Uterus (tissue), 4 donors: ENCODE results near the gene POU2AF2. TPM values are rescaled to one million over a fixed set of nuclear protein-coding genes. Genes with fewer than 3 reads are reported as not detected.

Source experiments
- DNase-seq, 2 donors: peaks; one replicate each; pipeline ENCODE4 v3.0.0-alpha.2; 2019 to 2020
- H3K27ac ChIP-seq, 2 donors: fragments of 200-600 bp; sonication (generic); 1 replicate in 1 of 2; 2 replicates in 1 of 2; pipeline ENCODE4 v1.5.1; 2016 to 2018
- H3K27me3 ChIP-seq, 2 donors: fragments of 200-600 bp; sonication (generic); one replicate each; pipeline ENCODE4 v1.5.1; 2018 to 2019; ENCODE audit warnings: control low read depth in 1 of 2
- H3K36me3 ChIP-seq, 2 donors: fragments of 200-600 bp; sonication (generic); one replicate each; pipeline ENCODE4 v1.5.1; 2019; ENCODE audit warnings: control low read depth in 1 of 2
- H3K4me1 ChIP-seq, 2 donors: fragments of 200-600 bp; sonication (generic); one replicate each; pipeline ENCODE4 v1.5.1; 2018 to 2019; ENCODE audit warnings: control low read depth in 1 of 2
- H3K4me3 ChIP-seq, 2 donors: fragments of 200-600 bp; sonication (generic); 1 replicate in 1 of 2; 2 replicates in 1 of 2; pipeline ENCODE4 v1.5.1; 2018 to 2019; ENCODE audit warnings: mild to moderate bottlenecking in 1 of 2
- H3K9me3 ChIP-seq, 2 donors: fragments of 200-600 bp; sonication (generic); one replicate each; pipeline ENCODE4 v1.5.1; 2019; ENCODE audit warnings: control low read depth in 1 of 2
- POLR2A ChIP-seq, 2 donors: fragments of 450-650 bp; IDR thresholded peaks; one replicate each; pipeline ENCODE4 v1.6.1; 2016; ENCODE audit warnings: antibody characterized with exemption in 2 of 2, mild to moderate bottlenecking in 1 of 2, moderate library complexity in 1 of 2
- intact Hi-C: fragments of 100-400 bp; cut with DNase I; formaldehyde crosslinking; loops from one replicate; pipeline ENCODE4 v1.15.1; 2023; ENCODE audit warnings: low total_unique reads
- total RNA-seq, 4 donors: library from RNA; depleted of rRNA in 3 of 4; stranded (reverse); fragments of >200 nt in 3 of 4; gene quantifications; one replicate each; pipeline versions ENCODE4 v1.1.0 to v1.2.4, GENCODE V29; 2014 to 2023
- TF ChIP-seq, protein P1 (sequence below), 4 experiments: fragments of 200-600 bp in 2 of 4; fragments of 450-650 bp in 2 of 4; sonication (generic) in 2 of 4; IDR thresholded peaks; one replicate each; pipeline ENCODE4 v1.5.1; 2016 to 2019; ENCODE audit warnings: antibody characterized with exemption in 4 of 4, mild to moderate bottlenecking in 2 of 4, moderate library complexity in 1 of 4
- donor health status: DM: yes; HTN: yes; CAD: no.

POU2AF2 gene
- total RNA-seq, 4 donors from 2014 or later: not detected

- no peaks in the 10 kb centered on the region for H3K4me1 ChIP-seq
These were observed 56.3 kb downstream of the POU2AF2 start for GRCh38 chr11:111301842-111302118.

GRCh38 chr11:111302298-111302697, 56.8 kb downstream of the POU2AF2 start:
- Histone ChIP-seq H3K4me1 (no peaks in the 10 kb centered on the region), H3K36me3 (no peaks in the 10 kb centered on the region), H3K4me3 (no peak overlapping the region), H3K9me3 (no peaks in the 10 kb centered on the region), H3K27ac (peak overlapping the region; percentile 4 to 8), H3K27me3 (no peaks in the 10 kb centered on the region)
- intact Hi-C loops: no loop called here
- TF ChIP-seq POLR2A (IDR thresholded peaks at IDR 0.05): no peak
- TF ChIP-seq, protein P1, sequence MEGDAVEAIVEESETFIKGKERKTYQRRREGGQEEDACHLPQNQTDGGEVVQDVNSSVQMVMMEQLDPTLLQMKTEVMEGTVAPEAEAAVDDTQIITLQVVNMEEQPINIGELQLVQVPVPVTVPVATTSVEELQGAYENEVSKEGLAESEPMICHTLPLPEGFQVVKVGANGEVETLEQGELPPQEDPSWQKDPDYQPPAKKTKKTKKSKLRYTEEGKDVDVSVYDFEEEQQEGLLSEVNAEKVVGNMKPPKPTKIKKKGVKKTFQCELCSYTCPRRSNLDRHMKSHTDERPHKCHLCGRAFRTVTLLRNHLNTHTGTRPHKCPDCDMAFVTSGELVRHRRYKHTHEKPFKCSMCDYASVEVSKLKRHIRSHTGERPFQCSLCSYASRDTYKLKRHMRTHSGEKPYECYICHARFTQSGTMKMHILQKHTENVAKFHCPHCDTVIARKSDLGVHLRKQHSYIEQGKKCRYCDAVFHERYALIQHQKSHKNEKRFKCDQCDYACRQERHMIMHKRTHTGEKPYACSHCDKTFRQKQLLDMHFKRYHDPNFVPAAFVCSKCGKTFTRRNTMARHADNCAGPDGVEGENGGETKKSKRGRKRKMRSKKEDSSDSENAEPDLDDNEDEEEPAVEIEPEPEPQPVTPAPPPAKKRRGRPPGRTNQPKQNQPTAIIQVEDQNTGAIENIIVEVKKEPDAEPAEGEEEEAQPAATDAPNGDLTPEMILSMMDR (IDR thresholded peaks at IDR 0.05): no peak
- no peak for DNase-seq

More at GRCh38 chr11:111301842-111302118, 56.3 kb downstream of the POU2AF2 start:
- Histone ChIP-seq H3K27ac (no peak overlapping the region), H3K4me3 (no peak overlapping the region), H3K27me3 (no peaks in the 10 kb centered on the region), H3K36me3 (no peaks in the 10 kb centered on the region), H3K9me3 (no peaks in the 10 kb centered on the region)
- TF ChIP-seq POLR2A (IDR thresholded peaks at IDR 0.05): no peak
- TF ChIP-seq, protein P1 (IDR thresholded peaks at IDR 0.05): no peak
- intact Hi-C loops: no loop called here
- DNase-seq: no peak

DNA sequence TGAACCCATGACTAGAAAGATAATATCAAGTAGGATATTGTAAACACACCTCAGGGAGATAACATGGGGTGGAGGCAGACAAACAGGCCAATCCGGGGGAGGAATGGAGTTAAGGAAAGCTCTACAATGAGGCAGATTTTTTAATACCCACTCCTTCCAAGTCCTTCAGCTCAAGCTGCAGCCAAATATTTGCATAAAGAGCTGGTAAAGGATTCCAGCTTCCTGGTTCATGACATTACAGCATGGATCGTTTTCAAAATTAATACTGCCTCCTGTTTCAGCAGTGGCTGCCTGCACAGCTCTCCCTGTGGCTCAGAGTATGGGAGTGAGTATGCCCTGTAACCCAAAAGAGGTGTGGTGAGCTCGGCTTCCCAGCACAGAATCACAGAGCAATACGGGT, 57.9 kb downstream of the POU2AF2 start:
- Histone ChIP-seq H3K4me3 (no peak overlapping the region), H3K9me3 (no peaks in the 10 kb centered on the region), H3K4me1 (no peaks in the 10 kb centered on the region), H3K27me3 (no peaks in the 10 kb centered on the region), H3K36me3 (no peaks in the 10 kb centered on the region), H3K27ac (peak overlapping the region; percentile 4 to 8)
- TF ChIP-seq, protein P1 (IDR thresholded peaks at IDR 0.05): no peak
- TF ChIP-seq POLR2A (IDR thresholded peaks at IDR 0.05): no peak
- no peak for DNase-seq
- intact Hi-C loops: no loop called here

DNA sequence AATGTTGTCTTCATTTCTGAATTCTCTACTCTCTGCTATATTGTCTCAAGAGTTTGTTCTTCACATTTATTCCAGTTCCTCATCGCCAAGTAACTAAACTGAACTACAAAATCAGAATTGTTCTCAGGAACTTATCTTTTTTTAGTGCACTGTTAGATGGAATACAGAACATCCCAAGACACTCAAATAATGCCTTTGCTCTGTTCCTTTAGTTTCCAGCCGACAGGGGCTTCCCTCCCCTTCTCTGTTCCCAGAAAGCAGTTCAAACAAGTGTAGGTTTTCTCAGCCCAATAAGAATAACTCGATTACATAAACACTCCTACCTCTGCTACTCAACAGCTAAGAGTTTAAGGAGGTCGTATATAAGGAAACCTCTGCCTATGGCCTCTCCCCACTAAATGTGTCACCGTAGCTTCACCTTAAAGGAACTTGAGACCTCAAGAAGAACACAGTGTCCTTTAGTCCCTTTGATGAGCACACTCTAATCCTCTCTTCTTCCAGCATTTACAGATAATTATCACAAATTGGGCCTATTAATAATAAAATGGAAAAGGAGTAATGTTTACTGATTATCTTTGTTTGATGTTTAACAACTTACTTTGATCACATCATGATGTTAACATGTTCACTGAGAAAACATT, 59.8 kb downstream of the POU2AF2 start:
- H3K9me3 ChIP-seq: no peaks in the 10 kb centered on the region
- H3K27me3 ChIP-seq: no peaks in the 10 kb centered on the region
- no peak overlapping the region for H3K4me3 ChIP-seq
- no peak overlapping the region for H3K27ac ChIP-seq
- H3K4me1 ChIP-seq: no peaks in the 10 kb centered on the region
- no peak for TF ChIP-seq POLR2A (IDR thresholded peaks at IDR 0.05)
- TF ChIP-seq, protein P1 (IDR thresholded peaks at IDR 0.05): no peak
- intact Hi-C loops: no loop called here
- DNase-seq: no peak
- H3K36me3 ChIP-seq: no peaks in the 10 kb centered on the region

DNA sequence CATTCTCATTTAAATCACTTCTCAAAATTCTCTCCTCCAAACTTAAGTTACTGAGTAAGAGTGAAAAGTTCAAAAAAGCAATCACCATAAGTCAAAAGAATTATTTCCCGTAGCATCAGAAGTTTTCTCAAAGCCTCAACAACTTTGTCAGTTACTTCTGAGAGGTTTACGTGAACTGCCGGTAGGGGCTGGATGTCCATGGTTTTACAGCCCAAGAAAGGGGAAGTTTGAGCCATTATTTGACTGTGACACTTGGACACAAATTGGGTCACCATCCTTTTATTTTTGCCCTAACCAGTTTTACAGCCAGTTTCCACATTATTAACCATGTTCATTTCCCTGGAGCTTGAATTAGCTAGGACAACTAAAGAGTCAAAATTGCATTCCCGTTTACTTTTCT, 60.4 kb downstream of the POU2AF2 start:
- Histone ChIP-seq H3K27ac (no peak overlapping the region), H3K36me3 (no peaks in the 10 kb centered on the region), H3K4me1 (no peaks in the 10 kb centered on the region), H3K9me3 (no peaks in the 10 kb centered on the region), H3K27me3 (no peaks in the 10 kb centered on the region), H3K4me3 (no peak overlapping the region)
- DNase-seq: no peak
- TF ChIP-seq POLR2A (IDR thresholded peaks at IDR 0.05): no peak
- TF ChIP-seq, protein P1 (IDR thresholded peaks at IDR 0.05): no peak
- intact Hi-C loops: no loop called here
